Endothelial cell of umbilical vein (primary cell): ENCODE data around the gene AP3S2. TPM values are rescaled to one million over a fixed set of nuclear protein-coding genes. Genes with fewer than 3 reads are reported as not detected.

Experiments
- BruUV-seq: library from RNA; stranded (reverse); fragments of 400-500 nt; replicated peaks from 2 replicates; lab custom pipeline; 2021; lab: Mats Ljungman, UMichigan
- CTCF ChIA-PET: fragments of 300-600, 350-600 bp; sonication (Branson Sonifier 250); formaldehyde crosslinking; loops from one replicate; lab custom pipeline; 2021; ENCODE audit warnings: antibody characterized with exemption, inconsistent platforms; lab: Charles Lee
- POLR2A ChIA-PET: fragments of 300-600, 350-600 bp; sonication (Branson Sonifier 250); formaldehyde crosslinking; loops from one replicate; lab custom pipeline; 2021; ENCODE audit warnings: antibody characterized with exemption, inconsistent platforms; lab: Charles Lee
- DNase-seq: peaks from one replicate; pipeline ENCODE4 v3.0.0-alpha.2; 2011; ENCODE audit warnings: low read depth, low spot score
- FAIRE-seq: peaks from 2 replicates; lab custom pipeline; 2011; peaks lifted over from hg19 to GRCh38; lab: Jason Lieb, UNC
- H2AFZ ChIP-seq: 2 replicates; pipeline ENCODE4 v1.6.0; 2012; ENCODE audit warnings: low read depth, low read length, control low read depth, inconsistent platforms
- H3K27ac ChIP-seq: 2 replicates; pipeline ENCODE4 v1.5.1; 2011; ENCODE audit warnings: low read depth, mild to moderate bottlenecking, control low read depth, low read length, moderate library complexity; ENCODE audit not compliant: insufficient read depth
- H3K27me3 ChIP-seq, 2 experiments: 2 replicates each; pipeline versions ENCODE4 v1.6.0 to v1.6.1; 2011; ENCODE audit warnings: low read length in 2 of 2, mixed read lengths in 1 of 2; ENCODE audit not compliant: control insufficient read depth in 2 of 2, insufficient read depth in 2 of 2
- H3K36me3 ChIP-seq, 2 experiments: 2 replicates in 1 of 2; 3 replicates in 1 of 2; pipeline ENCODE4 v1.5.1; 2011; ENCODE audit warnings: low read length in 2 of 2, mild to moderate bottlenecking in 1 of 2, moderate library complexity in 1 of 2; ENCODE audit not compliant: control insufficient read depth in 2 of 2, insufficient read depth in 2 of 2; ENCODE audit errors: extremely low read depth in 1 of 2
- H3K4me1 ChIP-seq: 3 replicates; pipeline ENCODE4 v1.5.1; 2011; ENCODE audit warnings: mild to moderate bottlenecking, low read length; ENCODE audit not compliant: control insufficient read depth, insufficient read depth; ENCODE audit errors: extremely low read depth
- H3K4me2 ChIP-seq: 2 replicates; pipeline ENCODE4 v1.6.1; 2011; ENCODE audit warnings: low read length, control low read depth, mixed read lengths; ENCODE audit not compliant: insufficient read depth
- H3K4me3 ChIP-seq, 3 experiments: fragments of 200-600 bp in 1 of 3; sonication (generic), shearing (Covaris generic) in 1 of 3; replicated peaks in 1 of 3; 2 replicates each; pipeline ENCODE4 v1.5.1; 2011 to 2016; ENCODE audit warnings: control low read depth in 3 of 3, low read length in 3 of 3, mild to moderate bottlenecking in 2 of 3, inconsistent platforms in 1 of 3, low read depth in 1 of 3, moderate library complexity in 1 of 3; ENCODE audit not compliant: insufficient read depth in 1 of 3
- H3K79me2 ChIP-seq: 2 replicates; pipeline ENCODE4 v1.6.0; 2012; ENCODE audit warnings: low read length, inconsistent platforms; ENCODE audit not compliant: control insufficient read depth, insufficient read depth
- H3K9ac ChIP-seq: replicated peaks from 2 replicates; pipeline ENCODE3; 2011; ENCODE audit warnings: low read length, control low read depth; ENCODE audit not compliant: insufficient read depth; ENCODE audit errors: extremely low read depth
- H3K9me1 ChIP-seq: replicated peaks from 3 replicates; pipeline ENCODE4 v1.6.0; 2011; ENCODE audit warnings: mild to moderate bottlenecking, low read length; ENCODE audit not compliant: control insufficient read depth, insufficient read depth; ENCODE audit errors: extremely low read depth
- H3K9me3 ChIP-seq: replicated peaks from 2 replicates; pipeline ENCODE4 v1.5.1; 2012; ENCODE audit warnings: low read length, inconsistent platforms; ENCODE audit not compliant: control insufficient read depth, insufficient read depth
- H4K20me1 ChIP-seq: replicated peaks from 2 replicates; pipeline ENCODE3; 2011; ENCODE audit warnings: mild to moderate bottlenecking, low read length; ENCODE audit not compliant: control insufficient read depth, insufficient read depth; ENCODE audit errors: extremely low read depth
- CTCF ChIP-seq, 2 donors: IDR thresholded peaks; 1 replicate in 1 of 2; 2 replicates in 1 of 2; pipeline ENCODE4 v1.5.1; 2011; ENCODE audit warnings: low read length in 2 of 2, mild to moderate bottlenecking in 2 of 2, moderate library complexity in 2 of 2, control low read depth in 1 of 2, inconsistent platforms in 1 of 2, low read depth in 1 of 2; ENCODE audit not compliant: insufficient read depth in 1 of 2; ENCODE audit errors: extremely low read depth in 1 of 2
- EZH2 ChIP-seq: IDR thresholded peaks from 2 replicates; pipeline ENCODE4 v1.6.1; 2012; ENCODE audit warnings: borderline replicate concordance, low read depth, mild to moderate bottlenecking, moderate library complexity, low read length, inconsistent platforms; ENCODE audit not compliant: severe bottlenecking
- FOS ChIP-seq: IDR thresholded peaks from 2 replicates; pipeline ENCODE4 v1.6.1; 2011; ENCODE audit warnings: mild to moderate bottlenecking, low read length, moderate library complexity, borderline replicate concordance; ENCODE audit not compliant: insufficient read depth
- GATA2 ChIP-seq: IDR thresholded peaks from 2 replicates; pipeline ENCODE4 v1.7.0; 2011; ENCODE audit warnings: low read depth, mild to moderate bottlenecking, moderate library complexity, mixed read lengths, low read length; ENCODE audit not compliant: insufficient read length, insufficient read depth
- JUN ChIP-seq: IDR thresholded peaks from 2 replicates; pipeline ENCODE4 v1.6.1; 2011; ENCODE audit warnings: borderline replicate concordance, low read depth; ENCODE audit not compliant: insufficient read length, insufficient read depth
- MAX ChIP-seq: IDR thresholded peaks from 2 replicates; pipeline ENCODE4 v1.6.1; 2011; ENCODE audit not compliant: insufficient read depth, insufficient read length
- MYC ChIP-seq: IDR thresholded peaks from one replicate; pipeline ENCODE4 v1.6.1; 2011; ENCODE audit warnings: mild to moderate bottlenecking, low read depth, low read length
- POLR2A ChIP-seq: IDR thresholded peaks from 2 replicates; pipeline ENCODE4 v1.6.1; 2012; ENCODE audit warnings: low read depth, mild to moderate bottlenecking, control low read depth, low read length
- POLR2AphosphoS5 ChIP-seq: IDR thresholded peaks from 2 replicates; pipeline ENCODE4 v1.6.1; 2012; ENCODE audit warnings: low read depth, mild to moderate bottlenecking, control low read depth, low read length, moderate library complexity; ENCODE audit not compliant: insufficient read depth
- dilution Hi-C: fragments of 300-500 bp; cut with MboI; formaldehyde crosslinking; loops from one replicate; pipeline ENCODE4 v1.15.0; 2019; ENCODE audit warnings: low sequenced_read_pairs; ENCODE audit not compliant: extremely low pct_ligation_motif_present
- intact Hi-C: fragments of 100-400 bp; cut with micrococcal nuclease; formaldehyde crosslinking; loops from one replicate; pipeline ENCODE4 v1.10.0; 2022
- polyA plus RNA-seq, 4 experiments: library from polyadenylated mRNA; depleted of rRNA in 3 of 4; stranded (reverse) in 3 of 4; unstranded in 1 of 4; fragments of >200 nt; gene quantifications; 2 replicates each; pipeline versions ENCODE4 v1.2.1 to v1.2.3, GENCODE V29; 2011 to 2012; ENCODE audit warnings: missing spikeins in 1 of 4
- total RNA-seq: library from RNA; stranded (reverse); gene quantifications from 2 replicates; pipeline ENCODE4 v1.2.3, GENCODE V29; 2021

Gene AP3S2
- total and polyA plus RNA-seq, 2 donors (not counting 3 experiments of a cell fraction or from before 2014, with no cell fraction given), result 14.6 to 31.1 TPM

- dilution Hi-C loops (no loop called here), intact Hi-C loops (no loop called here)
- TF ChIP-seq GATA2 (no peak), FOS (peak; percentile 33), JUN (no peak), MYC (no peak), POLR2A (no peak), POLR2AphosphoS5 (no peak)
- peaks cover 0 to 16% of the 10 kb centered on the region in 2 experiments for H3K36me3 ChIP-seq
- no peaks in the 10 kb centered on the region for H3K27me3 ChIP-seq
- H3K4me1 ChIP-seq, result peaks cover 18% of the 10 kb centered on the region
- no peak overlapping the region for H2AFZ ChIP-seq
- no peaks in the 10 kb centered on the region for H3K9me1 ChIP-seq
- H3K4me2 ChIP-seq, result no peak overlapping the region
- ChIA-PET CTCF (interaction anchor here (1.2 to 3.9 kb wide), 10 partner anchors 9 to 77 kb away, joined by 3 to 40 read pairs (median 6); no protein-coding TSS in a partner anchor), POLR2A (no interaction called here)
- BruUV-seq, result no TSS peak
- FAIRE-seq (no peak), DNase-seq (no peak)
- H3K9ac ChIP-seq, result no peak overlapping the region
- no peak overlapping the region for H3K27ac ChIP-seq
- H3K79me2 ChIP-seq, result no peaks in the 10 kb centered on the region
- H3K4me3 ChIP-seq, result no peak overlapping the region
- no peaks in the 10 kb centered on the region for H4K20me1 ChIP-seq
- H3K9me3 ChIP-seq, result no peaks in the 10 kb centered on the region
Measured at GRCh38 chr15:89837830-89838178, 56.0 kb downstream of the AP3S2 start.

GRCh38 chr15:89837134-89837829 lies 56.5 kb downstream of the AP3S2 start:
- Histone ChIP-seq H3K9me3 (no peaks in the 10 kb centered on the region), H3K36me3 (peaks cover 0 to 16% of the 10 kb centered on the region in 2 experiments), H3K27me3 (no peaks in the 10 kb centered on the region), H3K27ac (peak overlapping the region; percentile 2), H2AFZ (no peak overlapping the region), H3K4me1 (peaks cover 18% of the 10 kb centered on the region), H3K4me2 (no peak overlapping the region), H3K9me1 (no peaks in the 10 kb centered on the region), H3K4me3 (no peak overlapping the region), H3K79me2 (no peaks in the 10 kb centered on the region), H4K20me1 (no peaks in the 10 kb centered on the region), H3K9ac (no peak overlapping the region)
- intact Hi-C loops, result no loop called here
- FAIRE-seq (no peak), DNase-seq (no peak)
- no TSS peak for BruUV-seq
- dilution Hi-C loops, result no loop called here
- ChIA-PET CTCF (interaction anchor here (1.0 to 3.9 kb wide), 13 partner anchors 8 to 76 kb away, joined by 3 to 40 read pairs (median 6); partner anchors contain the start of gene ANPEP), POLR2A (no interaction called here)
- TF ChIP-seq MAX (no peak), POLR2A (no peak), MYC (no peak), GATA2 (no peak), POLR2AphosphoS5 (no peak), JUN (no peak), CTCF (IDR thresholded peaks at IDR 0.05; ENCODE audit: extremely low read depth in 1 of 2, insufficient read depth in 1 of 2, low read depth in 1 of 2, low read length in 2 of 2) (no peak), FOS (no peak), EZH2 (no peak)
